ENCODE results near the gene TARS3. TPM values are rescaled to one million over a fixed set of nuclear protein-coding genes. Genes with fewer than 3 reads are reported as not detected.

Gene TARS3
- total RNA-seq, result 3.2 and 5.6 TPM in 2 replicates

GRCh38 chr15:101723874-101724674, at the start of gene TARS3:
Gene TARS3, minus strand, starts transcription at chr15:101724473. Its CDS starts 86 bp downstream, at chr15:101724387.

DNA sequence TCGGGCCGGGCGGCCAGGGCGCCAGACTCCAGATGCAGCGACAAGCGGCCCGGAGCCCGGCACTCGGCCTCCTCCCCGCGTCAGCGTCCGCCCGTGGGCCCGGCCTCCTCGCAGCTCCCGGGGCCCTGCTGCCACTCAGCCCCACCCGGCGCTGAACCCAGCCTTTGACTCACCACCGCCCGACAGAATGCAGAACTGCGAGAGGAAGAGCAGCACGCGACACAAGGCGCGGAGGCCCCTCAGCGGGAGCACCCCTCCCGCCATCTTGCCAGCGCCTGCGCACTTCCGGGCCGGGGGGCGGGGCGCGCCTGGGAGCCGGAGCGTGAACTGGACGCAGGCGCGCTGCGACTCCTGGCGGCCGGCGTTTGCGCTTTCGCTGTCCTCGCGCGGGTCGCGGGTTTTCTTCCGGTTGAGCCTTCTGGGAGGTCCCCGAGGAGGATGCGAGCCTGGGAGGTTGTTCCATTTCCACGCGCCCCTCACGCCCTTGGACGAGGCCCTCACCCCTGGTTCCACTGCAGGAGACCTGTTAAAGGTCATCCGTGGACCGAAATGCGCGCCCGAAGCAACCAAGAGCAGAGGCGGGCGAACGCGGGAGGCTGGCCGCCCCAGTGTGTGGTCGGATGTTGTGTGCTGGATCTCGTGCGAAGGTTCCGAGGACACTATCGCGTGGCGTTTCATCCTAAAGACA, 72.0 kb downstream of the TARS3 start, which contains the start of gene TM2D3:
TSS of gene TM2D3 (minus strand) at position 284 of the 688 bp plus-strand sequence. CDS start at position 264, 20 bp downstream.

Other genes starting within 250 kb of the TARS3 start
- 2.1 and 6.1 TPM in 2 replicates for gene PCSK6, start 234.8 kb downstream of the TARS3 start, total RNA-seq
- gene TM2D3, start 72.1 kb downstream of the TARS3 start, total RNA-seq, result 23.2 and 25.1 TPM in 2 replicates
- not detected in 2 replicates for gene OR4F6, start 79.0 kb upstream of the TARS3 start, total RNA-seq
- gene OR4F15, start 87.7 kb upstream of the TARS3 start, total RNA-seq, result not detected in 2 replicates